ENCODE data around the gene RPL37. TPM values are rescaled to one million over a fixed set of nuclear protein-coding genes. Genes with fewer than 3 reads are reported as not detected.

RPL37 gene
- total RNA-seq, 2 donors from 2014 or later: 1,411 to 1,439 TPM

- DNase-seq: no peak
- Histone ChIP-seq H3K27me3 (ENCODE audit: control insufficient read depth, insufficient read depth, low read length, poor library complexity, severe bottlenecking) (no peaks in the 10 kb centered on the region), H3K4me3 (ENCODE audit: low read length) (peak overlapping the region; percentile 21), H3K36me3 (ENCODE audit: control insufficient read depth, insufficient read depth, low read length) (peaks cover 9% of the 10 kb centered on the region), H3K27ac (ENCODE audit: low read depth, low read length) (no peak overlapping the region), H3K9ac (ENCODE audit: extremely low read depth, low read length, poor library complexity, severe bottlenecking) (no peak overlapping the region), H3K9me3 (ENCODE audit: control insufficient read depth, low read length) (peaks cover 15% of the 10 kb centered on the region), H3K4me1 (ENCODE audit: control insufficient read depth, insufficient read depth, low read length) (peaks cover 8% of the 10 kb centered on the region)
- TF ChIP-seq CTCF (conservative IDR thresholded peaks at IDR 0.05): no peak
- Mint-ChIP-seq H3K9me3 (peaks cover 11% of the 10 kb centered on the region), H3K27me3 (ENCODE audit: insufficient read depth) (no peaks in the 10 kb centered on the region), H3K36me3 (ENCODE audit: low read depth) (peaks cover 27% of the 10 kb centered on the region), H3K27ac (no peak overlapping the region), H3K4me3 (no peak overlapping the region), H3K4me1 (peaks cover 18% of the 10 kb centered on the region)
- 93 to 100% methylated on average over 1 of the region's 1 CpG for WGBS, 2 experiments (ENCODE audit: insufficient coverage in 1 of 2, insufficient read length in 1 of 2)
Measured at GRCh38 chr5:40784027-40784653, 50.9 kb downstream of the RPL37 start.

- DNase-seq: no peak
- H3K27ac Mint-ChIP-seq: no peak overlapping the region
- H3K9me3 Mint-ChIP-seq: no peaks in the 10 kb centered on the region
- Histone ChIP-seq H3K27ac (ENCODE audit: low read depth, low read length) (no peak overlapping the region), H3K36me3 (ENCODE audit: control insufficient read depth, insufficient read depth, low read length) (no peaks in the 10 kb centered on the region), H3K4me3 (ENCODE audit: low read length) (no peak overlapping the region), H3K4me1 (ENCODE audit: control insufficient read depth, insufficient read depth, low read length) (peaks cover 8% of the 10 kb centered on the region), H3K27me3 (ENCODE audit: control insufficient read depth, insufficient read depth, low read length, poor library complexity, severe bottlenecking) (no peaks in the 10 kb centered on the region), H3K9me3 (ENCODE audit: control insufficient read depth, low read length) (peaks cover 3% of the 10 kb centered on the region), H3K9ac (ENCODE audit: extremely low read depth, low read length, poor library complexity, severe bottlenecking) (no peak overlapping the region)
- H3K36me3 Mint-ChIP-seq (ENCODE audit: low read depth): peaks cover 13% of the 10 kb centered on the region
- peaks cover 16% of the 10 kb centered on the region for H3K4me1 Mint-ChIP-seq
- TF ChIP-seq CTCF (conservative IDR thresholded peaks at IDR 0.05): no peak
- no peaks in the 10 kb centered on the region for H3K27me3 Mint-ChIP-seq (ENCODE audit: insufficient read depth)
- H3K4me3 Mint-ChIP-seq: no peak overlapping the region
Measured at GRCh38 chr5:40781843-40782409, 53.1 kb downstream of the RPL37 start.

- whole genome bisulfite sequencing, 2 experiments (ENCODE audit: insufficient coverage in 1 of 2, insufficient read length in 1 of 2): 93 to 100% methylated on average over 1 to 3 of the region's 3 CpGs
- no peak overlapping the region for H3K27ac Mint-ChIP-seq
- no peaks in the 10 kb centered on the region for H3K27me3 Mint-ChIP-seq (ENCODE audit: insufficient read depth)
Measured at GRCh38 chr5:40780858-40781257, 54.2 kb downstream of the RPL37 start.

More at GRCh38 chr5:40780858-40781257, 54.2 kb downstream of the RPL37 start:
- Histone ChIP-seq H3K9me3 (ENCODE audit: control insufficient read depth, low read length) (no peaks in the 10 kb centered on the region), H3K27ac (ENCODE audit: low read depth, low read length) (no peak overlapping the region), H3K27me3 (ENCODE audit: control insufficient read depth, insufficient read depth, low read length, poor library complexity, severe bottlenecking) (no peaks in the 10 kb centered on the region), H3K36me3 (ENCODE audit: control insufficient read depth, insufficient read depth, low read length) (peaks cover 10% of the 10 kb centered on the region), H3K4me3 (ENCODE audit: low read length) (no peak overlapping the region), H3K4me1 (ENCODE audit: control insufficient read depth, insufficient read depth, low read length) (peaks cover 8% of the 10 kb centered on the region), H3K9ac (ENCODE audit: extremely low read depth, low read length, poor library complexity, severe bottlenecking) (no peak overlapping the region)
- no peak overlapping the region for H3K4me3 Mint-ChIP-seq
- H3K9me3 Mint-ChIP-seq: no peaks in the 10 kb centered on the region
- no peak for DNase-seq
- no peak for TF ChIP-seq CTCF (conservative IDR thresholded peaks at IDR 0.05)
- H3K36me3 Mint-ChIP-seq (ENCODE audit: low read depth): peaks cover 14% of the 10 kb centered on the region
- peaks cover 14% of the 10 kb centered on the region for H3K4me1 Mint-ChIP-seq
